Endothelial cell of umbilical vein (primary cell): Measurements from ENCODE around the gene ZBTB17. TPM values are rescaled to one million over a fixed set of nuclear protein-coding genes. Genes with fewer than 3 reads are reported as not detected.

Experiments used
- BruUV-seq: library from RNA; stranded (reverse); fragments of 400-500 nt; replicated peaks from 2 replicates; lab custom pipeline; 2021; lab: Mats Ljungman, UMichigan
- CTCF ChIA-PET: fragments of 300-600, 350-600 bp; sonication (Branson Sonifier 250); formaldehyde crosslinking; loops from one replicate; lab custom pipeline; 2021; ENCODE audit warnings: antibody characterized with exemption, inconsistent platforms; lab: Charles Lee
- POLR2A ChIA-PET: fragments of 300-600, 350-600 bp; sonication (Branson Sonifier 250); formaldehyde crosslinking; loops from one replicate; lab custom pipeline; 2021; ENCODE audit warnings: antibody characterized with exemption, inconsistent platforms; lab: Charles Lee
- DNase-seq: peaks from one replicate; pipeline ENCODE4 v3.0.0-alpha.2; 2011; ENCODE audit warnings: low read depth, low spot score
- FAIRE-seq: peaks from 2 replicates; lab custom pipeline; 2011; peaks lifted over from hg19 to GRCh38; lab: Jason Lieb, UNC
- H2AFZ ChIP-seq: 2 replicates; pipeline ENCODE4 v1.6.0; 2012; ENCODE audit warnings: low read depth, low read length, control low read depth, inconsistent platforms
- H3K27ac ChIP-seq: 2 replicates; pipeline ENCODE4 v1.5.1; 2011; ENCODE audit warnings: low read depth, mild to moderate bottlenecking, control low read depth, low read length, moderate library complexity; ENCODE audit not compliant: insufficient read depth
- H3K27me3 ChIP-seq, 2 experiments: 2 replicates each; pipeline versions ENCODE4 v1.6.0 to v1.6.1; 2011; ENCODE audit warnings: low read length in 2 of 2, mixed read lengths in 1 of 2; ENCODE audit not compliant: control insufficient read depth in 2 of 2, insufficient read depth in 2 of 2
- H3K36me3 ChIP-seq, 2 experiments: 2 replicates in 1 of 2; 3 replicates in 1 of 2; pipeline ENCODE4 v1.5.1; 2011; ENCODE audit warnings: low read length in 2 of 2, mild to moderate bottlenecking in 1 of 2, moderate library complexity in 1 of 2; ENCODE audit not compliant: control insufficient read depth in 2 of 2, insufficient read depth in 2 of 2; ENCODE audit errors: extremely low read depth in 1 of 2
- H3K4me1 ChIP-seq: 3 replicates; pipeline ENCODE4 v1.5.1; 2011; ENCODE audit warnings: mild to moderate bottlenecking, low read length; ENCODE audit not compliant: control insufficient read depth, insufficient read depth; ENCODE audit errors: extremely low read depth
- H3K4me2 ChIP-seq: 2 replicates; pipeline ENCODE4 v1.6.1; 2011; ENCODE audit warnings: low read length, control low read depth, mixed read lengths; ENCODE audit not compliant: insufficient read depth
- H3K4me3 ChIP-seq, 3 experiments: fragments of 200-600 bp in 1 of 3; sonication (generic), shearing (Covaris generic) in 1 of 3; replicated peaks in 1 of 3; 2 replicates each; pipeline ENCODE4 v1.5.1; 2011 to 2016; ENCODE audit warnings: control low read depth in 3 of 3, low read length in 3 of 3, mild to moderate bottlenecking in 2 of 3, inconsistent platforms in 1 of 3, low read depth in 1 of 3, moderate library complexity in 1 of 3; ENCODE audit not compliant: insufficient read depth in 1 of 3
- H3K79me2 ChIP-seq: 2 replicates; pipeline ENCODE4 v1.6.0; 2012; ENCODE audit warnings: low read length, inconsistent platforms; ENCODE audit not compliant: control insufficient read depth, insufficient read depth
- H3K9ac ChIP-seq: replicated peaks from 2 replicates; pipeline ENCODE3; 2011; ENCODE audit warnings: low read length, control low read depth; ENCODE audit not compliant: insufficient read depth; ENCODE audit errors: extremely low read depth
- H3K9me1 ChIP-seq: replicated peaks from 3 replicates; pipeline ENCODE4 v1.6.0; 2011; ENCODE audit warnings: mild to moderate bottlenecking, low read length; ENCODE audit not compliant: control insufficient read depth, insufficient read depth; ENCODE audit errors: extremely low read depth
- H3K9me3 ChIP-seq: replicated peaks from 2 replicates; pipeline ENCODE4 v1.5.1; 2012; ENCODE audit warnings: low read length, inconsistent platforms; ENCODE audit not compliant: control insufficient read depth, insufficient read depth
- H4K20me1 ChIP-seq: replicated peaks from 2 replicates; pipeline ENCODE3; 2011; ENCODE audit warnings: mild to moderate bottlenecking, low read length; ENCODE audit not compliant: control insufficient read depth, insufficient read depth; ENCODE audit errors: extremely low read depth
- EZH2 ChIP-seq: IDR thresholded peaks from 2 replicates; pipeline ENCODE4 v1.6.1; 2012; ENCODE audit warnings: borderline replicate concordance, low read depth, mild to moderate bottlenecking, moderate library complexity, low read length, inconsistent platforms; ENCODE audit not compliant: severe bottlenecking
- FOS ChIP-seq: IDR thresholded peaks from 2 replicates; pipeline ENCODE4 v1.6.1; 2011; ENCODE audit warnings: mild to moderate bottlenecking, low read length, moderate library complexity, borderline replicate concordance; ENCODE audit not compliant: insufficient read depth
- GATA2 ChIP-seq: IDR thresholded peaks from 2 replicates; pipeline ENCODE4 v1.7.0; 2011; ENCODE audit warnings: low read depth, mild to moderate bottlenecking, moderate library complexity, mixed read lengths, low read length; ENCODE audit not compliant: insufficient read length, insufficient read depth
- JUN ChIP-seq: IDR thresholded peaks from 2 replicates; pipeline ENCODE4 v1.6.1; 2011; ENCODE audit warnings: borderline replicate concordance, low read depth; ENCODE audit not compliant: insufficient read length, insufficient read depth
- MYC ChIP-seq: IDR thresholded peaks from one replicate; pipeline ENCODE4 v1.6.1; 2011; ENCODE audit warnings: mild to moderate bottlenecking, low read depth, low read length
- POLR2A ChIP-seq: IDR thresholded peaks from 2 replicates; pipeline ENCODE4 v1.6.1; 2012; ENCODE audit warnings: low read depth, mild to moderate bottlenecking, control low read depth, low read length
- POLR2AphosphoS5 ChIP-seq: IDR thresholded peaks from 2 replicates; pipeline ENCODE4 v1.6.1; 2012; ENCODE audit warnings: low read depth, mild to moderate bottlenecking, control low read depth, low read length, moderate library complexity; ENCODE audit not compliant: insufficient read depth
- dilution Hi-C: fragments of 300-500 bp; cut with MboI; formaldehyde crosslinking; loops from one replicate; pipeline ENCODE4 v1.15.0; 2019; ENCODE audit warnings: low sequenced_read_pairs; ENCODE audit not compliant: extremely low pct_ligation_motif_present
- intact Hi-C: fragments of 100-400 bp; cut with micrococcal nuclease; formaldehyde crosslinking; loops from one replicate; pipeline ENCODE4 v1.10.0; 2022
- polyA plus RNA-seq, 4 experiments: library from polyadenylated mRNA; depleted of rRNA in 3 of 4; stranded (reverse) in 3 of 4; unstranded in 1 of 4; fragments of >200 nt; gene quantifications; 2 replicates each; pipeline versions ENCODE4 v1.2.1 to v1.2.3, GENCODE V29; 2011 to 2012; ENCODE audit warnings: missing spikeins in 1 of 4
- total RNA-seq: library from RNA; stranded (reverse); gene quantifications from 2 replicates; pipeline ENCODE4 v1.2.3, GENCODE V29; 2021
- TF ChIP-seq, protein P1 (sequence below): IDR thresholded peaks from 2 replicates; pipeline ENCODE4 v1.6.1; 2011; ENCODE audit not compliant: insufficient read depth, insufficient read length
- TF ChIP-seq, protein P2 (sequence below), 2 donors: IDR thresholded peaks; 1 replicate in 1 of 2; 2 replicates in 1 of 2; pipeline ENCODE4 v1.5.1; 2011; ENCODE audit warnings: low read length in 2 of 2, mild to moderate bottlenecking in 2 of 2, moderate library complexity in 2 of 2, control low read depth in 1 of 2, inconsistent platforms in 1 of 2, low read depth in 1 of 2; ENCODE audit not compliant: insufficient read depth in 1 of 2; ENCODE audit errors: extremely low read depth in 1 of 2

The ZBTB17 gene
- total and polyA plus RNA-seq, 2 donors (not counting 3 experiments of a cell fraction or from before 2014, with no cell fraction given) = 43.9 to 72.7 TPM

DNA sequence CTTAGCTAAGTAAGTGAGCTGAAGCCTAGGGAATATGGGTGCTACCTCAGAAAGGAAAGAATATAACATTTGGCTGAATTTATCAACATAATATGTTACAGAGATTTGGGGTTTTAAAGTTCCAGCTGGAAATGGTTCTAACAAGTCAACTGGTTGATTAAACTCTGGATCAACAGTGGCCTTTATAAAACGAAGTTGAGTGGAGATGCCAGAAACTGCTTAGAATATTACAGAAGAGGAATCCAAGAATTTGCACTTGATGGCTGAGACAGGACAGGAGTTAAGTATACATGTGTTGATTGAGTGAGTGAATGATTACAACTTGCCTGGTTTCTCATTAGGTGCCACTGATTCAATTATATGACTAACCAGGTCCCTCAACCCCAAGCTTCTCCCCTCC is 7.4 kb upstream of the ZBTB17 start:
- dilution Hi-C loops (no loop called here), intact Hi-C loops (no loop called here)
- no peak for DNase-seq
- Histone ChIP-seq H3K4me2 (no peak overlapping the region), H3K79me2 (no peaks in the 10 kb centered on the region), H3K36me3 (no peaks in the 10 kb centered on the region), H3K9me3 (no peaks in the 10 kb centered on the region), H3K27me3 (peaks cover 2 to 10% of the 10 kb centered on the region in 2 experiments), H3K27ac (no peak overlapping the region), H4K20me1 (no peaks in the 10 kb centered on the region), H3K9ac (no peak overlapping the region), H3K9me1 (no peaks in the 10 kb centered on the region), H3K4me1 (no peaks in the 10 kb centered on the region), H3K4me3 (no peak overlapping the region), H2AFZ (no peak overlapping the region)
- CTCF ChIA-PET = interaction anchor here (1.5 kb wide), 1 partner anchor 192 kb away, joined by 5 read pairs; no protein-coding TSS in a partner anchor
- POLR2A ChIA-PET = no interaction called here
- no peak for TF ChIP-seq JUN
- TF ChIP-seq FOS = no peak
- no peak for TF ChIP-seq POLR2A
- TF ChIP-seq GATA2 = no peak
- no peak for TF ChIP-seq MYC
- TF ChIP-seq EZH2 = no peak
- TF ChIP-seq, protein P1, sequence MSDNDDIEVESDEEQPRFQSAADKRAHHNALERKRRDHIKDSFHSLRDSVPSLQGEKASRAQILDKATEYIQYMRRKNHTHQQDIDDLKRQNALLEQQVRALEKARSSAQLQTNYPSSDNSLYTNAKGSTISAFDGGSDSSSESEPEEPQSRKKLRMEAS = no peak
- no peak for TF ChIP-seq POLR2AphosphoS5
- TF ChIP-seq, protein P2, sequence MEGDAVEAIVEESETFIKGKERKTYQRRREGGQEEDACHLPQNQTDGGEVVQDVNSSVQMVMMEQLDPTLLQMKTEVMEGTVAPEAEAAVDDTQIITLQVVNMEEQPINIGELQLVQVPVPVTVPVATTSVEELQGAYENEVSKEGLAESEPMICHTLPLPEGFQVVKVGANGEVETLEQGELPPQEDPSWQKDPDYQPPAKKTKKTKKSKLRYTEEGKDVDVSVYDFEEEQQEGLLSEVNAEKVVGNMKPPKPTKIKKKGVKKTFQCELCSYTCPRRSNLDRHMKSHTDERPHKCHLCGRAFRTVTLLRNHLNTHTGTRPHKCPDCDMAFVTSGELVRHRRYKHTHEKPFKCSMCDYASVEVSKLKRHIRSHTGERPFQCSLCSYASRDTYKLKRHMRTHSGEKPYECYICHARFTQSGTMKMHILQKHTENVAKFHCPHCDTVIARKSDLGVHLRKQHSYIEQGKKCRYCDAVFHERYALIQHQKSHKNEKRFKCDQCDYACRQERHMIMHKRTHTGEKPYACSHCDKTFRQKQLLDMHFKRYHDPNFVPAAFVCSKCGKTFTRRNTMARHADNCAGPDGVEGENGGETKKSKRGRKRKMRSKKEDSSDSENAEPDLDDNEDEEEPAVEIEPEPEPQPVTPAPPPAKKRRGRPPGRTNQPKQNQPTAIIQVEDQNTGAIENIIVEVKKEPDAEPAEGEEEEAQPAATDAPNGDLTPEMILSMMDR (IDR thresholded peaks at IDR 0.05; ENCODE audit: extremely low read depth in 1 of 2, insufficient read depth in 1 of 2, low read depth in 1 of 2, low read length in 2 of 2) = no peak
- FAIRE-seq = no peak
- no TSS peak for BruUV-seq
